CD4-positive, alpha-beta T cell treated with Interleukin-1 beta for 1 hour (primary cell): ENCODE measurements around the gene ZNF513.
A peak's percentile ranks its signal among the peaks of the same experiment; 100 is the strongest.

Experiments used
- DNase-seq, 2 donors: peaks; one replicate each; pipeline ENCODE4 v3.0.0-alpha.2; 2020 to 2022

ZNF513 gene

DNA sequence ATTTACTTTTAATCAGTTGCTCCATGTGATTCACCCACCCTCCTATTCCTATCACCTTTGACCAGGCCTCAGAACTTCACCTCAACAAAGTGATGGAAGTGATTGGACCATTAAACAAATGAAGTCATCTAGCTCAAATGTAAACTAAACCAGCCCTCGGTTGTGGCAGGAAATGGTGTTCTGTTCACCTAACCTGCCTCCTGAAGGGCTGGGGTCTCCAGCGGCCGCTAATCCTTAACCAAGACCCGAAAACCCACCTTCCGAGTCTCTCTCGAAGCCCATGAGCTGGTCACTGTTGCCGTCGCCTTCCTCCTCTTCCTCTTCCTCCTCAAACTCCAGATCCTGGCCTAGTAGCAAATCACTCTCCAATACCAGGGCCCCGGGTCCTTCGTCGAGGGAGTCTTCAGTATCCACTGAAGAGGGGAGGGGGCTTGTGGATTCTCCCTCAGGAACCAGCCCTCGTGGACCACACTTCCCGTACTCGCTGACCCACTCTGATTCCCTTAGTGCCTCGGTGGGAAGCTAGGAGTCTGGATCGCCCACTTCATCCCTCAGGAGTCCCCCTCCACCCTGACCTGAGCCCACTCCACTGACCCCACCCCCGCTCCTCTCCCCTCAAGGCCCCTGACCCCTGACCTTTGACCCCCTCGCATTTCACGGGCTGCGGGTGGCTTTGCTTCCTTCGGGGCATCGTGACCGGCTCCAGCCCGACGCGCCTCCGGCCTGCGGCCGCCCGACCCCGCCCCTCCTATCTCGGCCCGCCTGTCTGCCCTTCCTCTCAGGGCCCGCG, 503 bp downstream of the ZNF513 start:
- DNase-seq = peak; percentile 66 to 67

DNA sequence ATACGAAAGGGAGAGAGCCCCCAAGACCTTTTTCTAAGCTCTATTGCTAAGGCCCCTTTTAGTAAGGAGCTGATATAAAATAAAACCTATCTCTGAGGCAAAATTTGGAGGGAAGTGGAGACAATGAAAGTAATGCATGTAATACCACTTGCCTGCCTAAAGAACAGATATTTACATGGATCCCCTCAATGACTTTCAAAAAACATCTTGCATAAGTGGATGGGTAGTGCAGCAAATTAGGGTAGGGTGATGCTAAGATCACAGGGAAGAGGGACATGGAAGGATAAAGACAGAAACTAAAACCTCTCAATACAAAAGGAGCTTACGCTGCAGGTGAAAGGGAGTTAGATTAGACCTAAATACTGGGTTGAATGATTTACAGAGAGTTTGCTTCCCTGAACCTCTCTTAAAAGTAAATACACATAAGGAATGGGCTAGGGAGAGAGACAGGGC, 1.1 kb downstream of the ZNF513 start:
- no peak for DNase-seq

DNA sequence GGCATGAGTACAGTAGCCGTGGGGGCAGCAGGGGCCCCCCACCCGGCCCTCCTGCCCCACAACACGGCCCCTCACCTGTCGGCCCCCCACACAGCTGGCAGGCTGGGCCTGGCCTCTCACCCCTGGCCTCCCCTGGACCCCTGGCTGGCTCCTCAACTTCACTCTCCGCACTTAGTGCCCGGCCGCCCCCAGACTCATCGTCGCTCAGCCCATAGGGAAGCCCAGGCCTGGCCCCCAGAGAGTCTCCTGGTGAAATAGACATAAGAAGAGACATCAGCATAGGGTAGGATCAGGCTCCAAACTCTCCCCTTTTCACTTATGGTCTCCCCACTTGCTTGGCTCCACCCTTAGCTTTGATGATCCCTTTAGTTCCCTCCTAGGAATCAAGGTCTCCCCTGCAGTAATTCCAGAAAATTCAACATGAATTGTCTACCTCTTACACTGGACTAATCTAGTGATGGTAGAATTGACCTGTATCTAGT, 1.7 kb downstream of the ZNF513 start:
- DNase-seq = no peak

DNA sequence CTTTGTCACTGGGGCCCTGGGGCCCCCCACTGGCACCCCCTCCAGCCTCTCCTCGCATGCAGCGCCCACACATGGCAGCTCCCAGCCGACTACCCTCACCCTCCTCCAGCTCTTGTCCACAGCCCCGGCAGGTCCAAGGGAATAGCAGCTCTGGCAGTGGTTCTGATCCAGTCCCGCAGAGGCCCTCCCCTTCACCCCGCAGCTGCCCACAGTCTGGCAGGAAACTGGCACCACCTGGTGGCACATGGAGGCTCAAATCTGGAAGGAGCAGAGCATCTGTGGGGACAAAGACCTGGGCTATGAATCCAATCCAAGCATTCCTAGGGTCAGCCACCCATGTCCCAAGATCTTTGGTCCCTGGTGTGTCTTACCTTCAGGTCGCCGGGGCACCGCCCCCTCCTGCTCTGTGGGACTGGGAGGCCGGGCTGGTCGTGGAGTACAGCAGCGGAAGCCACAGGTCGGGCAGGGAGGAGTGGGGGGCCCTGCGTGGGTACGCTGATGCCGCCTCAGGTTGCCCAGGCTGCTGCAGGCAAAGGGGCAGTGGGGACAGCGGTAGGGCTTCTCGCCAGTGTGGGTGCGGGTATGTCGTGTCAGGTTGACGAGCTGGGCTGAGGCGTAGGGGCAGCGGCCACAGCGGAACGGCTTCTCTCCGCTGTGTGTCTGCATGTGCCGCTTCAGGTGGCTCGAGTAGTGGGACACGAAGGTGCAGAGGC, 2.3 kb downstream of the ZNF513 start:
- DNase-seq = no peak

DNA sequence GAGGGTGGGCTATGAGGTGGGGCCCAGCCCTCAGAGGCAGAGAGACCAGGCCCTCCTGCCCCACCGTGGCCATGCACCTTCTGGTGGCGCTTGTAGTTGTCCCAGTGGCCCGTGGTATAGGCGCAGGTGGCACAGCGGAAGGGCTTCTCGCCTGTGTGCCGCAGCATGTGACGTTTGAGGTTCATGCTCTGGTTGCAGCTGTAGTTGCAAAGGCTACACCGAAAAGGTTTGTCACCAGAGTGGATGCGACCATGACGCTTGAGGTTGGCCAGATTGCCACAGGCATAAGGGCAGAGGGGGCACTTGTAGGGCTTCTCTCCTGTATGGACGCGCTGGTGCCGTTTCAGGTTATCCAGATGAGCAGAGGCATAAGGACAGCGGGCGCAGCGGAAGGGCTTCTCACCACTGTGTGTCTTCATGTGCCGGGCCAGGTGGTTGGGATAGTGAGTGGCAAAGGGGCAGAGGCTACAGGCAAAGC, 2.9 kb downstream of the ZNF513 start:
- DNase-seq = no peak

DNA sequence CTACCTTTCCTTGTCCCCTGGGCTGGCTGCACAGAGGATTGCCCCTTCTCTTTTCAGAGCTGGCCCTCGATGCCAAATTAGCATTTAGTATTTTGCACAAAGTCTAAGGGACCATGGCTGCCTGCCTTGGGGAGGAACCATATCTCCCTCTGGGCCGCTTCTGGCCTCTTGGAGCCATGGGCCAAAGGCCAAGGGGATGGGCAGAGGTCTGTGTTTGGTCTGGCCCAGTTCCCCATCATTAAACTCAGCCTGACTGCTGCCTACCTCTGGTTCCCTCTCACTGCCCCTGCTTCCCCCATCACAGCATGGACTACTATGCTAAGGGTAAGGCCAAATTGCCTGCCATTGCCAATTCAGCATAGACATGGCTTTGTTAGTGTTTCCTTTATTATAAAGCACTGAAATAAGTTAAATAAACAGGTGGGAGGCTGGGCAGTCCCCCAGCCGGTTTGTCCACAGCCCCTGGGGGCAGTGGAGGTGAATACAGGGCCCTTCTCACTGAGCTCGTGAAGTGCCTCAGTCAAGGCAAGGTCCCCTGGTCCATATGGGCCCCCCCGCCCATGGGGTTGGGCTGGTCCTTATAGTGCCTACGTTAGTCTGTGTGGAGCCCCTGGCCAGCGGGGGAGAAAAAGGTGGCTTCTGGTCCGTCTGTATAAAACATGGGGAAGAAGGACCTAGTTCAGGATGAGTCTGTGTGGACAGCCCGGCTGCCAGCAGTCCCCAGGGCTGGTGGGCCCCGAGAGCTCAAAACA, 3.5 kb downstream of the ZNF513 start:
- DNase-seq = no peak

DNA sequence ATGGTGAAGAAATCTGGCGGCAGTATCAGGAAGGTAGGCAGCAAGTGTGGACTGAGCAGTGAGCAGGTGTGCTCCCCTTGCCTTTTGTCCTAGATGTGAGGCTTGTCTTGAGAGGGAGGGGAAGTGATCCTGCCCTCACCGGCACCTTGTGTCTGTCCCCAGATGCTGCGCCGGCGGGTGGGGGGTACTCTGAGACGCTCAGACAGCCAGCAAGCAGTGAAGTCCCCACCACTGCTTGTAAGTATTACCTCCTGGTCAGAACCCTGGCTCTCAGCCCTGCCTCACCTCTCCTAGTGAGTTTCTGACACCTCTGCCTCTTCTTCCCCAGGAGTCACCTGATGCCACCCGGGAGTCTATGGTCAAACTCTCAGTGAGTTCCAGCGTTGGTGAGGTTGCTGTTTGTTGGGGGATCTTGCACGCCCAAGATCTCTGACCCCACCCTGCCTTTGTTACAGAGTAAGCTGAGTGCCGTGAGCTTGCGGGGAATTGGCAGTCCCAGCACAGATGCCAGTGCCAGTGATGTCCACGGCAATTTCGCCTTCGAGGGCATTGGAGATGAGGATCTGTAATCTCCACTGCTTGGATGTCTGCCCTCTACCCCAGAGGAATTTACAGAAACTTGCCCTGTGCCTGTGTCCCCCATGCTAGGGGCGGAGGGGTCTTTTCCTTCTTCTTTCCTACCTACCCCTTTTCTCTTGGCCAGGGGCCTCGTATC, 4.2 kb downstream of the ZNF513 start:
- DNase-seq = no peak

DNA sequence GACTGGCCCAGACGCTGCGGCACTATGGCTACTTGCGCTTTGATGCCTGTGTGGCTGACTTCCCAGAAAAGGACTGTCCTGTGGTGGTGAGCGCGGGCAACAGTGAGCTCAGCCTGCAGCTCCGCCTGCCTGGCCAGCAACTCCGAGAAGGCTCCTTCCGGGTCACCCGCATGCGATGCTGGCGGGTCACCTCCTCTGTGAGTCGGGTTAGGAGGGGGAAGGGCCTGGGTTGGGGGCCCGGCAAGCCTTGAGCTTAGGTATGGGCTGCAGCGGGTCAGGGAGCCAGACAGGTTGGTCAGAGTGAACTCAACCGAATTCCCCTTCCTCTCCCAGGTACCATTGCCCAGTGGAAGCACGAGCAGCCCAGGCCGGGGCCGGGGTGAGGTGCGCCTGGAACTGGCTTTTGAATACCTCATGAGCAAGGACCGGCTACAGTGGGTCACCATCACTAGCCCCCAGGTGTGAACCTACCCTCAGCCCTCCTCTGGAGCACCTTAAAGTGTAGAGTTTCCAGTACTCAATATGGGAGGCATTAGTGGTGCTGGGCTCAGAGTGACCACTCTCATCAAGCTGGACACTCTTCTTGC, 4.9 kb downstream of the ZNF513 start:
- DNase-seq = no peak

DNA sequence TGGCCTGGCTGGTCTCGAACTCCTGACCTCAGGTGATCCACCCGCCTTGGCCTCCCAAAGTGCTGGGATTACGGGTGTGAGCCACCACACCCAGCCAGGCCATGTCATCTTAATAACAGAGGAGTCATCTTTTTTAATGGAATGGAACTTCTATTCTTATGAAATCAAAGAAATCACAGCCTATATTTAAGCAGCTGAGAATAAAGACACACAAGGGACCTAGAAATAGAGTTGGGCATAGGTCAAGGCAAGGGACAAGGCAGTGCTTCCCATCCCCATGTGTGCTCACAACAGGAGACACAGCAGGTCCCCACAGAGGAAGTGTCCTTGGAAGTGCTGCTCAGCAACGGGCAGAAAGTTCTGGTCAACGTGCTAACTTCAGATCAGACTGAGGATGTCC, 7.0 kb downstream of the ZNF513 start:
- DNase-seq = no peak

DNA sequence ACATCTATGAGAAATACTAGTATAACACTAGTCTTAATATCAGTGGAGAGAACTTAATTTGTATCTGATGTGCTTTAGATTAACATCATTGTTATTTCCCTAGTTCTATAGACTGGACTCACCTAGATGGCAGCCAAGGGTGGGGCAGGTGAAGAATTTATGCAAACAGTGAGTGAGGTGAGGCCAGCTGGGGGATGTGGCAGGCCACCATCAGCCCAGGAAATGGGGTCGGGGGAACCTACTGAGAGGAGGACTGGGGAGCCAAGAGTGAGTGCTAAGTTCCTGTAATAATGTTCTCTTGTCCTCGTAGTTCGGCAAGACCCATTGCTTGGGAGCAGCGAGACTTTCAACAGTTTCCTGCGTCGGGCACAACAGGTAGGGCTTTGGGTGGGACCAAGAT, 7.6 kb downstream of the ZNF513 start:
- no peak for DNase-seq

DNA sequence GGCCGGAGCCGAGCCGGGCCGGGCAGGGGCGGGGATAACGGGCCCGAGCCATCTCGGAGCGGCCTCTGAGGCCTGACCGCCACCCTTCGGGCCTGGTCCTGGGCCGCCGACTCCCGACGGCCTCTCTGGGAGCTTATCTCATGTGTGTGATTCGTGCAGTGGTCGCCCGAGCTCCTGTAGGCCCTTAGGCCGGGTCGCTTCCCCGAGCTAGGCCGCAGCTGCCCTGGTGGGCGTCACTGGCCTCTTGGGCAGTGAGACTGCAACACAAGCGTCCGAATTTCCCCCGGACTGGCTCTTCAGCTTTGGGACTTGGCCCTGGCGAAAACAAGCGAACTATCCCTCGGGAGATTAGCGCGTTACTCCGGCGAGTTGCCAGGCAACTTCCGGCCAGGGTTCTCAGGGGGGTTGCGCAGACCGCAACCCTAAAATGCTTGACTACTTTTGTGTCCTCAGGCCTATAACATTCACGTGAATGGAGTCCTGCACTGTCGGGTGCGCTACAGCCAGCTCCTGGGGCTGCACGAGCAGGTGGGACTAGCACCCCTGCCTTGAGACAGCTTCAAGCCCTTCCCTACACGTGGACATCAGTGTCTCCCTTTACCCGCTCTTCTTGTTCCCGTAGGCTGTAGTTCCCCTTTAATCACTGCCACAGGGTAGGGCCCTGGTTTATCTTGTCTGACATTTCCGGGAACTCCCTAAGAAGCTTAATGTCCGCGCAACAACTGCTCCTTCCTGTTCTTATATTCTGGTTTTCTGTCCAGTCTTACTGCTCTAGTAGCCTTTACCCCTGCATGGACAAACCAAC, 9.5 kb downstream of the ZNF513 start:
- peak; percentile 47 to 54 for DNase-seq

DNA sequence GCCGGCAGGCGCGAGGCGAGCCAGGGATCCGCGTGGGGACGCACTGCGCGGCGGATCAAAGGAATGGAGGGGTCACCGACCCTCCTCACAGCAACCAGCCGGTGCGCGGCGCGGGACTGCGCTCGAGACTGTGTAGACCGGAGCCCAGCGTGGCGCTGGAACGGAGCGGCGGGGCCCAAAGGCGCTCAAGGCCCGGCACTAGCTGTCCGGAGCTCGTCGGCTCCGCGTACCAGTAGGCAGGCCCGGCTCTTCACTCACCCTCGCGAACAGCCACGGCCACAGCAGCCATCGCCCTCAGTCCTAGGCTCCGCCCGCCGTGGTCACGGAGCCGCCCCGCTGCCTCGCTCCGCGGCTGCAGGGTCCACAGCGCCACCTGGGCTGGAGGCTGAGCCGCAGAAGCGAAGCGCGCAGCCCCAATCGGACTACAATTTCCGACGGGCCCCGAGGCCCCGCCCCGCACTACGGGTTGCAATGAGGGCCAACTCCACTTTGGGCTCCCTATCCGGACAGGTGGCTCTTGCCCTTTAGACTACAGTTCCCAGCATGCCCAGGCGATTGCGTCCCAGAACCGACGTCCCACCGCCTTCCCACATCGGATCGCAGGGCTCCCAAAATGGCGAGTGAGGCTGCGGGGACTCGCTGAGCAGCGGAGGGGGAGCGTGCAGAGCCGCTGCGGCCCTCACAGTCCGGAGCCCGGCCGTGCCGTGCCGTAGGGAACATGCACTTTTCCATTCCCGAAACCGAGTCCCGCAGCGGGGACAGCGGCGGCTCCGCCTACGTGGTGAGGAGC, 10.3 kb downstream of the ZNF513 start, which contains the start of the genes EIF2B4 and SNX17:
Gene EIF2B4, minus strand, starts transcription at position 313 of the 790 bp plus-strand sequence. Its CDS starts 24 bp downstream, at position 289.
Gene SNX17, plus strand, starts transcription at position 591 of the 790 bp plus-strand sequence. Its CDS starts 128 bp downstream, at position 719.
- DNase-seq = peak; percentile 99 to 100

DNA sequence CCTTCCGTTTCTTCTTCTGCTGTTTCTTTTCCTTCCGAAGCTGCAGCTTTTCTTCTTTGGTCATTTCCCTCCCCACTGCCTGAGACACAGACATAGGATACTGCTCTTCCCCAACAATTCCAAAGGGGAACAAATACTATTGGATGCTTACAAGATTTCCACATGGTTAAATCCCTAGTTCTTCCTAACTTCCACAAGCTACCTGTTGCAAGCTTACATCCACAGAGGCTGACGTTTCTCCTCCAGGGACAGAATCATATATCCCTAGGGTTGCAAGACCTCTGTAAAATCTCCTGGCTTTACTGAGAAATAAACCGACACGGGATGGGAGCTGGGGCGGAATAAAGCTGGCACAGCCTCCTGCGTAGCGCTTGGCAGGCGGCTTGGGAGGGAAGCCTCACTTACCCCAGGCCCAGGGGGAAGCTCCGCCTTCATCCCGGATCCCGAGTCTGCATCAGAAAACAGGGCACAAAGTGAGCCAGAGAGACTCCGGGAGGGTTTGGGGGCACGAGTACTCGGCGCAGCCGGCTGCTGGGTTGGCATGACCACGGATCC, 11.0 kb downstream of the ZNF513 start:
- no peak for DNase-seq

DNA sequence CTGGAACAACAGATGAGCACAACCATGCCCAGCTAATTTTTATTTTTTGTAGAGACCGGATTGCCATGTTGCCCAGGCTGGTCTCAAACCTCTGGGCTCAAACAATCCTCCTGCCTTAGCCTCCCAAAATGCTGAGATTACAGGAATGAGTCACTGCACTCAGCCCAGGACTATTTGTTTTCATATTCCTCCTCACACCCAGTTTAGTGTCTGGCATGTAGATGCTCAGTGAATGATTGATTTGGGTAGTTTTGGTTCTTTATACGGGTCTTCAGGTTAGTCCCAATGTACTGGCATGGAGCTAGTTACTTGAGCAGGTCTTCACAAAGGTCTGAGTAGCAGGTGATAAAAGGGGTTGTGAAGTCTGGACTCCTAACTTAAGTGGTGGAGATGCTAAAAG, 16.6 kb downstream of the ZNF513 start:
- no peak for DNase-seq

DNA sequence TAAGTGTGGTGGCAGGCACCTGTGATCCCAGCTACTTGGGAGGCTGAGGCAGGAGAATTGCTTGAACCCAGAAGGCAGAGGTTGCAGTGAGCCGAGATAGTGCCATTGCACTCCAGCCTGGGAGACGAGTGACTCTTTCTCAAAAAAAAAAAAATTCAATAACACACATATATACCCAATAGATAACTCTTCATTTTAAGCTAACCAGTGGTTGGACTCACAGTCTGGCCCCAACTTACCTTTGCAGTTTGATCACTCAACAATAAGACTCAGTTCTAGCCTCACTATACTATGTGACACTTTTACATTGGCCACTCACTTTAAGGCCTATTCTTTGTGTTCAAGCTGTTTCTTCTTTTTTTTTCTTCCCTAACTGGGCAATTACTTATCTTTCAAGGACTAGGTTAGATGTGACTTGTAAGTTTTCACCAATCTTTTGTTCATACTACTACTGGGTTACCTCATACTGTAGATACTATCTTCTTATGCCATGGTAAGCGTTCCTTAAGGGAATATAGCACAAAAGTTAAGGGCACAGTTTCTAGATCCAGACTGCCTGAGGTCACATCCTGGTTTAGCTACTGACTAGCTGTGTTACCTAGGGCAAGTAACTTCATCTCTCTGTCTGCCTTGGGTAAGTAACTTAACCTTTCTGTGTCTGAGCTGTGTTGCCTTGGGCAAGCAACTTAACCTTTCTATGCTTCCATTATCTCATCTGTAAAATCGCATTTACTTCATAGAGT, 17.7 kb downstream of the ZNF513 start:
- DNase-seq = no peak

DNA sequence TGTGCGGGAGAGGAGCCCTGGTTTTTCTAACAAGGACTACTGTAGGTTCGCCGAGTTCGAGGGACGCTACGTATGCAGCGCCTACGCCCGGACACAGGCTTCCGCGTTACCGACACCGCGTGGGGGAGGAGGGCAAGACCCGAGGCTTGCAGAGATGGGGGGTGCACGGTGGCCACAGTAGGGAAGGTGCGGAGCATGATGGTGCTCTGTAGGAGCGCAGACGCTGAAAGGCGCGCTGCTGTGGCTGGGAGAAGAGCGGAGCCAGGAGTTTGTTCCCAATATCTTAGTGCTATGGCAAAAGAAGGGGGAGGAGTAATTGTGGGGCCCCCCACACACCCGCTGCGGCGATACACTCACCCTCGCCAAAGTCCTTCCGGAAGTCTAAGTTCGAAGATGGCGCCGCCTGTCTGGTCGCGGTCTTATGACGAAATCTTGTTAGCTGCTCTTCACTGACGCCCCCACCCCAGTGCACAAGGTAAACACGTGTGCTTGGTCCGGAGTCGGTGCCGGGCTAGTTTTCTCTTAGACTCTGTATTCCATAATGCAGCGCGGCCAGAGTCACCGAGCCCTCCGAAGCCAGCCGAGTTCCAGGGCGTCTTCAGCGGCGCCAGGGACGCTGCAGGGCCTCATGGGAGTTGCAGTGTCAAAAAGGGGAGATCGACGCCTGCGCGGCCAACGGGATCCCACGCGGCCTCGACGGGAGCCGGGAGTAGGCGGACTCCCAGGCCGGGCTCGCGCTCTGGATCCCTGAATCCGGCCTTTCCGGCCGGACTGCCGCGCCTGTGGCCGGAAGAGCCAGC, 24.0 kb downstream of the ZNF513 start, which contains the start of gene GTF3C2:
Gene GTF3C2, minus strand, starts transcription at position 383 of the 800 bp plus-strand sequence. CDS start 13,210 bp downstream, outside the sequence.
- peak; percentile 93 for DNase-seq

DNA sequence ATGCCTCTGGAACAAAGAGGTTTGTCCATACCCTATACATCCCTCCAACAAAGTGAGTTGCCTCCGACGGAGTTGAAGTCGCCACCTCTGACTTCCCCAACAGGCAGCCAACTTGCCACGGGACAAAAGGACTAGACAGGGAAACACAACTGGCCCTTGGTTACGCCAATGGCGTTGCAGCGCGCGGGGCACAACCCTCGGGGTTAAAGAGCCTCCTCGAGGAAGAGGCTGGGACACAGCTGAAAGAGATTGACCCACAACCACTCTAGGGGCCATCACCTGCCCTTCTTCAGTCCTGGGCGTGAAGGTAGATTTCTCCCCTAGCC, 24.5 kb downstream of the ZNF513 start:
- no peak for DNase-seq

DNA sequence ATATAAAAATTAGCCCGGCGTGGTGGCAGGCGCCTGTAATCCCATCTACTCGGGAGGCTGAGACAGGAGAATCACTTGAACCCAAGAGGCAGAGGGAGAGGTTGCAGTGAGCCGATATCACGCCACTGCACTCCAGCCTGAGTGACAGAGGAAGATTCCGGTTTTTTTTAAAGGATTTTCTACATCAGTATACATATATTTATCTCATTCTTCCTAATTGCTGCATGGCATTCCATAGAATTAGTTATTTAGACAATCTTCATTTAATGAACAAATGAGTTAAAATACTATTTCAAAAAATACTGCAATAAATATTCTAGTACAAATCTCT, 26.0 kb downstream of the ZNF513 start:
- DNase-seq = no peak
